Kidney epithelial cell (primary cell): ENCODE results near the gene LILRA1. TPM values are rescaled to one million over a fixed set of nuclear protein-coding genes. Genes with fewer than 3 reads are reported as not detected.
"Not testable (repeated sequence)": the region's sequence is repeated elsewhere in the genome, so short reads cannot be mapped to it uniquely, and the experiment has no call there.

Experiments
- DNase-seq: peaks from one replicate; pipeline ENCODE4 v3.0.0-alpha.2; 2010; ENCODE audit warnings: low read depth
- H3K27me3 ChIP-seq: 2 replicates; pipeline ENCODE4 v1.6.0; 2011; ENCODE audit warnings: low read length; ENCODE audit not compliant: control insufficient read depth, insufficient read depth
- H3K36me3 ChIP-seq: 2 replicates; pipeline ENCODE4 v1.5.1; 2011; ENCODE audit warnings: low read length; ENCODE audit not compliant: control insufficient read depth, insufficient read depth
- H3K4me3 ChIP-seq: 2 replicates; pipeline ENCODE4 v1.5.1; 2011; ENCODE audit warnings: low read depth, mild to moderate bottlenecking, control low read depth, low read length
- total RNA-seq: library from RNA; depleted of rRNA; stranded (reverse); fragments of >200 nt; gene quantifications from 2 replicates; pipeline ENCODE4 v1.2.3, GENCODE V29; 2015
- TF ChIP-seq, protein P1 (sequence below): IDR thresholded peaks from 2 replicates; pipeline ENCODE4 v1.5.1; 2011; ENCODE audit warnings: mild to moderate bottlenecking, moderate library complexity, low read length, control low read depth, inconsistent platforms; ENCODE audit not compliant: insufficient read depth, poor library complexity, severe bottlenecking

Gene LILRA1
- total RNA-seq, 1 donor from 2014 or later, result not detected

DNA sequence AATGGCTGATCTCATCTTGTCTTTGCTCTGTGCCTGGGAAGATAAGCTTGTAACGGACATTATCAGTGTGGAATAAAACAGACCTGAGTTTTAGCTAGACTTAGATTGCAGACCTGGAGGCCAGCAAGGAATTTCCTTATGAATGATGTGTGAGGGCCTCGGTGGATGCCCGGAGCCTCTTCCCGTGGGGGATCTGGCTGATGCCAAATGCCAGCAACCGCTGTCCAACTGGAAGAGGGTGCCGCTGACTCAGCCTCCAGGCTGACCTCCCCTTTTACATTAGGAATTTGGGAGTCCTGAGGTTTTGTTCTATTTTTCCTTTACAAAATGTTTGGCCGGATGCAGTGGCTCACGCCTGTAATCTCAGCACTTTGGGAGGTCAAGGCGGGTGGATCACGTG lies 39.4 kb upstream of the LILRA1 start:
- no peaks in the 10 kb centered on the region for H3K27me3 ChIP-seq
- TF ChIP-seq, protein P1, sequence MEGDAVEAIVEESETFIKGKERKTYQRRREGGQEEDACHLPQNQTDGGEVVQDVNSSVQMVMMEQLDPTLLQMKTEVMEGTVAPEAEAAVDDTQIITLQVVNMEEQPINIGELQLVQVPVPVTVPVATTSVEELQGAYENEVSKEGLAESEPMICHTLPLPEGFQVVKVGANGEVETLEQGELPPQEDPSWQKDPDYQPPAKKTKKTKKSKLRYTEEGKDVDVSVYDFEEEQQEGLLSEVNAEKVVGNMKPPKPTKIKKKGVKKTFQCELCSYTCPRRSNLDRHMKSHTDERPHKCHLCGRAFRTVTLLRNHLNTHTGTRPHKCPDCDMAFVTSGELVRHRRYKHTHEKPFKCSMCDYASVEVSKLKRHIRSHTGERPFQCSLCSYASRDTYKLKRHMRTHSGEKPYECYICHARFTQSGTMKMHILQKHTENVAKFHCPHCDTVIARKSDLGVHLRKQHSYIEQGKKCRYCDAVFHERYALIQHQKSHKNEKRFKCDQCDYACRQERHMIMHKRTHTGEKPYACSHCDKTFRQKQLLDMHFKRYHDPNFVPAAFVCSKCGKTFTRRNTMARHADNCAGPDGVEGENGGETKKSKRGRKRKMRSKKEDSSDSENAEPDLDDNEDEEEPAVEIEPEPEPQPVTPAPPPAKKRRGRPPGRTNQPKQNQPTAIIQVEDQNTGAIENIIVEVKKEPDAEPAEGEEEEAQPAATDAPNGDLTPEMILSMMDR, result no peak
- no peaks in the 10 kb centered on the region for H3K36me3 ChIP-seq
- no peak overlapping the region for H3K4me3 ChIP-seq
- DNase-seq, result no peak

DNA sequence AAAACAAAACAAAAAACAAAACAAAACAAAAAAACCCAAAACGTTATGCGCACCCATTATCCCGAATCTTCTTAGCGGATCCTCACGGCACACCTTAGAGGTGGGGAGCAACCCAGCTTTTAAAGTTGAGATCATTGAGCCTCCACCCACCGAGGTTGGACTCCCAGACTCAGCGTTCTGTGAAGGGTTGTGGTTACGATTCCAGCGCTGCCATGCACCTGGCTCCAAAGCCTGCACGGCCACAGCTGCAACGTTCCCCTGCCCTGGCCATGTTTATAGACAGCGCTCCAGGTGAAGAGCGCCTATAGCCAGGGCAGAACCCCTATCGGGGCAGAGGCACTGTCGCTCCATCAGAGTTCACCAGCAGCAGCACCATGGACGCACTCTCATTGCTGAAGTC lies 38.5 kb upstream of the LILRA1 start:
- Histone ChIP-seq H3K27me3 (no peaks in the 10 kb centered on the region), H3K4me3 (no peak overlapping the region), H3K36me3 (no peaks in the 10 kb centered on the region)
- no peak for DNase-seq
- TF ChIP-seq, protein P1, result no peak

DNA sequence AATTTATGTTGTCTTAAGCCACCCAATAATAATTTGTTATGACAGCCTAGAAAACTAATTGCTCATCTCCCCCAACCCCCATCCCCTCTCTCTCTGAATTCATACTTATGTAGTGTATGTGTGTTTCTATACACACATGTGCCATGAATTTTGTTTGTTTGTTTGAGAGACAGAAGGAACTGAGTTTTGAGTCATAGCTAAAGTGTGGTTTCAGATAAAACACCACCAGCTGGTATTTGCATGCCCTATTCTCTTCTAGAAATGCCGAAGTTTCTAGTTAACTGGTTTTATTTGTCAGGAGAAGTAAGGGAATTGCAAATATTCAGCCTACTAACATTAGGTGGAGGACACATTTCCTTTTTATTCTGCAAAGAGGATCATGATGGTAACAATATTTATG lies 37.2 kb upstream of the LILRA1 start:
- DNase-seq, result no peak
- Histone ChIP-seq H3K36me3 (no peaks in the 10 kb centered on the region), H3K27me3 (no peaks in the 10 kb centered on the region), H3K4me3 (no peak overlapping the region)
- TF ChIP-seq, protein P1, result no peak

DNA sequence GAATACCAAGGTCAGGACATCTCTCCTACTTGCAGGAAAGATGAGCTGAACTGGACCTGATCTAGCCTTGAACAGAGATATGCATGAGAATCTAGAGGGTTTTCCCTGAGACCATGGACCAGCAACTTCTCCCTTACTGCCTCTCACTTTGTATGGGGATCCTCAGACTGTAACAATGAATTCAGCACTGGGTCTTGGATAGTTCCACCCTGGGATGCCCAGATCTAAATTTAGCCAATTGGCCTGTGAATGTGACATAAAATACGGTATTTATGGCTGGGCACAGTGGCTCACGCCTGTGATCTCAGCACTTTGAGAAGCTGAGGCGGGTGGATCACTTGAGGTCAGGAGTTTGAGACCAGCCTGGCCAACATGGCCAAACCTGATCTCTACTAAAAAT lies 35.1 kb upstream of the LILRA1 start:
- H3K4me3 ChIP-seq, result no peak overlapping the region
- H3K27me3 ChIP-seq, result no peaks in the 10 kb centered on the region
- H3K36me3 ChIP-seq, result no peaks in the 10 kb centered on the region
- TF ChIP-seq, protein P1, result no peak
- DNase-seq, result no peak

DNA sequence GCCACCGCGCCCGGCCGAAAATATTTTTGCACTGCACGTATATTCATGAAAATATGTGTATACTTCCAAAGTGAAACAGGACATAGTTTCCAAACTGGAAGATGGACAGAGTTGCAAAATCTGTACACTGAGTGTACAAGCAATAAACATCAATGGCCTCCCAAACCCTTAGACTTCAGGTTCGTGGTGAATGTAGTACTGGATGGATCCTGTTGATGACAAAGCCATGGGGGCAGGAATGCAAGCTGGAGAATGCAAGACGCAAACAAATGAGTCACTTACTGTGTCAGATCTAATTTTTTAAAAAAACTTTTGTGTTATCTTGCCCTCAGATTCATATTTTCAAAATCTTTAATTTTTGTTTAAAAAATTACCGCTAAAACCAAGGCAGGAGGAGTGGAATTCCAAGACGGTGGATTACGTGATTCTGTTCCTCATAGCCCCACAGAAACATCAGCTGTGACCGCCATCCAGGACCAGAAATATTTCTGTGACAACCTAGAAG lies 32.5 kb upstream of the LILRA1 start:
- Histone ChIP-seq H3K4me3 (no peak overlapping the region), H3K27me3 (no peaks in the 10 kb centered on the region), H3K36me3 (no peaks in the 10 kb centered on the region)
- no peak for DNase-seq
- TF ChIP-seq, protein P1, result no peak

DNA sequence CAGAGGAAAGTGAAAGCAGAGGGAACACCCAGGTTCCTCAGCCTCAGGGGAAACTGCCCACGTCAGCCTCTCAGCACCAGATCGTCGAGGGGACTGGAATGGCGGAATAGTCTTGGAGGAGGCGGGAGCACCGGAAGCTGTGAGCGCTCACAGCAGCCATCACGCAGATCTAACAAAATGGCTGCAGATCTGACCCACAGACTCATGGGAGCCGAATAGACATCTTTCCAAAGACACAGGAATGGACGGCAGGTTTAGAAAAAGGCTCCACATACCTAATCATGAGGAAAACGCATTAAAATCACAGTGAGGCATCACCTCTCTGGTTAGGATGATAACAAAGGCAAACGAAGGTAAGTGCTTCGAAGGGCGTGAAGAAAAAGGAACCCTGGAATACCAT lies 31.6 kb upstream of the LILRA1 start:
- TF ChIP-seq, protein P1, result no peak
- H3K27me3 ChIP-seq, result no peaks in the 10 kb centered on the region
- H3K4me3 ChIP-seq, result no peak overlapping the region
- no peak for DNase-seq
- no peaks in the 10 kb centered on the region for H3K36me3 ChIP-seq

DNA sequence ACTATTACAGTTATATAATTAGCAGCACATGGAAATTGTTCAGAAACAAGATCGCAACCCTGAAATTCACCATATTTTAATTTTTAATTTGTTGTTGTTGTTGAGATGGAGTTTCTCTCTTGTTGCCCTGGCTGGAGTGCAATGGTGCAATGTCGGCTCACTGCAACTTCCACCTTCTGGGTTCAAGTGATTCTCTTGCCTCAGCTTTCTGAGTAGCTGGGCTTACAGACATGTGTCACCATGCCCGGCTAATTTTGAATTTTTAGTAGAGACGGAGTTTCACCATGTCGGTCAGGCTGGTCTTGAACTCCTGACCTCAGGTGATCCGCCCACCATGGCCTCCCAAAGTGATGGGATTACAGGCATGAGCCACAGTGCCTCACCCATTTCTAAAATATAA lies 30.2 kb upstream of the LILRA1 start:
- H3K36me3 ChIP-seq, H3K27me3 ChIP-seq, DNase-seq, H3K4me3 ChIP-seq: not testable (repeated sequence)
